K562 (cell line): ENCODE measurements around the gene FKBP1B. TPM values are rescaled to one million over a fixed set of nuclear protein-coding genes. Genes with fewer than 3 reads are reported as not detected.

ENCODE experiments used
- ELF4 ChIP-seq: fragments of 450-650 bp; formaldehyde crosslinking; IDR thresholded peaks from 2 replicates; pipeline ENCODE4 v1.4.0; 2022; ENCODE audit warnings: missing genetic modification characterization
- FIP1L1 ChIP-seq: fragments of 200-400 bp; formaldehyde crosslinking; IDR thresholded peaks from 2 replicates; pipeline ENCODE4 v1.6.1; 2018; ENCODE audit warnings: mild to moderate bottlenecking, low read depth, low read length; ENCODE audit not compliant: poor library complexity, severe bottlenecking
- GMEB1 ChIP-seq: fragments of 250-450 bp; sonication (Bioruptor Pico); IDR thresholded peaks from 2 replicates; pipeline ENCODE4 v1.4.0; 2020; ENCODE audit warnings: mild to moderate bottlenecking
- HDGF ChIP-seq: fragments of 450-650 bp; IDR thresholded peaks from 2 replicates; pipeline ENCODE4 v1.6.1; 2016
- HNRNPH1 ChIP-seq: fragments of 200-400 bp; formaldehyde crosslinking; optimal IDR thresholded peaks from 2 replicates; pipeline ENCODE3; 2017; ENCODE audit warnings: low read depth, mild to moderate bottlenecking, low read length, moderate library complexity
- KAT8 ChIP-seq: fragments of 450-650 bp; IDR thresholded peaks from 2 replicates; pipeline ENCODE4 v1.6.1; 2016; ENCODE audit warnings: low read depth, mild to moderate bottlenecking
- PHB ChIP-seq: fragments of 250-450 bp; sonication (Bioruptor Pico); IDR thresholded peaks from 2 replicates; pipeline ENCODE4 v1.5.0; 2021
- SMARCA5 ChIP-seq: fragments of 450-650 bp; IDR thresholded peaks from 2 replicates; pipeline ENCODE4 v1.6.1; 2016
- TAF1 ChIP-seq: IDR thresholded peaks from 2 replicates; pipeline ENCODE4 v1.6.1; 2011; ENCODE audit warnings: mild to moderate bottlenecking, low read length, moderate library complexity; ENCODE audit not compliant: insufficient read depth, control insufficient read depth, severe bottlenecking; ENCODE audit errors: extremely low read depth
- ZNF23 ChIP-seq: fragments of 250-450 bp; sonication (Bioruptor Pico); IDR thresholded peaks from 2 replicates; pipeline ENCODE4 v1.4.0; 2020; ENCODE audit warnings: mild to moderate bottlenecking
- polyA plus RNA-seq, 8 experiments: library from polyadenylated mRNA; depleted of rRNA in 4 of 8; stranded (reverse) in 5 of 8; unstranded in 3 of 8; fragments of >200 nt; fragmentation: Nextera tagmentation in 2 of 8; fragmentation: Illumina TruSeq in 1 of 8; extraction: Ambion mirVana in 2 of 8; extraction: Trizol in 1 of 8; gene quantifications; 2 replicates each; pipeline versions ENCODE4 v1.2.1 to v1.2.3, GENCODE V29; 2011 to 2014; ENCODE audit warnings: inconsistent platforms in 1 of 8, missing spikeins in 1 of 8
- total RNA-seq, 7 experiments: library from RNA; depleted of rRNA in 6 of 7; stranded (reverse); fragments of >200 nt in 6 of 7; fragmentation: Illumina TruSeq in 2 of 7; extraction: Trizol in 2 of 7; gene quantifications; 2 replicates each; pipeline versions ENCODE4 v1.2.1 to v1.2.3, GENCODE V29; 2011 to 2021; ENCODE audit warnings: low replicate concordance in 1 of 7
- TF ChIP-seq, protein P1 (sequence below), 2 experiments: fragments of 450-650 bp; IDR thresholded peaks; 2 replicates each; pipeline ENCODE4 v1.6.1; 2018; ENCODE audit warnings: mild to moderate bottlenecking in 2 of 2, low read depth in 1 of 2; ENCODE audit not compliant: partially characterized antibody in 2 of 2
- TF ChIP-seq, protein P2 (sequence below): sonication (generic); formaldehyde crosslinking; IDR thresholded peaks from 2 replicates; pipeline ENCODE4 v1.8.0; 2022; ENCODE audit warnings: missing genetic modification reagents, mild to moderate bottlenecking, moderate library complexity, borderline replicate concordance
- TF ChIP-seq, protein P3 (sequence below), 2 experiments: fragments of 450-650 bp; IDR thresholded peaks; 2 replicates each; pipeline ENCODE4 v1.6.1; 2016

The FKBP1B gene
- total and polyA plus RNA-seq, 9 of the 15 experiments (the other 6 are each of a cell fraction or from before 2014, with no cell fraction given) = 0.58 to 9.4 (median 1.6) TPM

GRCh38 chr2:24010477-24011249, 38.9 kb upstream of the FKBP1B start (continued):
- TF ChIP-seq, protein P1, sequence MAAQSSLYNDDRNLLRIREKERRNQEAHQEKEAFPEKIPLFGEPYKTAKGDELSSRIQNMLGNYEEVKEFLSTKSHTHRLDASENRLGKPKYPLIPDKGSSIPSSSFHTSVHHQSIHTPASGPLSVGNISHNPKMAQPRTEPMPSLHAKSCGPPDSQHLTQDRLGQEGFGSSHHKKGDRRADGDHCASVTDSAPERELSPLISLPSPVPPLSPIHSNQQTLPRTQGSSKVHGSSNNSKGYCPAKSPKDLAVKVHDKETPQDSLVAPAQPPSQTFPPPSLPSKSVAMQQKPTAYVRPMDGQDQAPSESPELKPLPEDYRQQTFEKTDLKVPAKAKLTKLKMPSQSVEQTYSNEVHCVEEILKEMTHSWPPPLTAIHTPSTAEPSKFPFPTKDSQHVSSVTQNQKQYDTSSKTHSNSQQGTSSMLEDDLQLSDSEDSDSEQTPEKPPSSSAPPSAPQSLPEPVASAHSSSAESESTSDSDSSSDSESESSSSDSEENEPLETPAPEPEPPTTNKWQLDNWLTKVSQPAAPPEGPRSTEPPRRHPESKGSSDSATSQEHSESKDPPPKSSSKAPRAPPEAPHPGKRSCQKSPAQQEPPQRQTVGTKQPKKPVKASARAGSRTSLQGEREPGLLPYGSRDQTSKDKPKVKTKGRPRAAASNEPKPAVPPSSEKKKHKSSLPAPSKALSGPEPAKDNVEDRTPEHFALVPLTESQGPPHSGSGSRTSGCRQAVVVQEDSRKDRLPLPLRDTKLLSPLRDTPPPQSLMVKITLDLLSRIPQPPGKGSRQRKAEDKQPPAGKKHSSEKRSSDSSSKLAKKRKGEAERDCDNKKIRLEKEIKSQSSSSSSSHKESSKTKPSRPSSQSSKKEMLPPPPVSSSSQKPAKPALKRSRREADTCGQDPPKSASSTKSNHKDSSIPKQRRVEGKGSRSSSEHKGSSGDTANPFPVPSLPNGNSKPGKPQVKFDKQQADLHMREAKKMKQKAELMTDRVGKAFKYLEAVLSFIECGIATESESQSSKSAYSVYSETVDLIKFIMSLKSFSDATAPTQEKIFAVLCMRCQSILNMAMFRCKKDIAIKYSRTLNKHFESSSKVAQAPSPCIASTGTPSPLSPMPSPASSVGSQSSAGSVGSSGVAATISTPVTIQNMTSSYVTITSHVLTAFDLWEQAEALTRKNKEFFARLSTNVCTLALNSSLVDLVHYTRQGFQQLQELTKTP (IDR thresholded peaks at IDR 0.05; ENCODE audit: low read depth in 1 of 2, partially characterized antibody in 2 of 2) = no peak
- TF ChIP-seq, protein P2, sequence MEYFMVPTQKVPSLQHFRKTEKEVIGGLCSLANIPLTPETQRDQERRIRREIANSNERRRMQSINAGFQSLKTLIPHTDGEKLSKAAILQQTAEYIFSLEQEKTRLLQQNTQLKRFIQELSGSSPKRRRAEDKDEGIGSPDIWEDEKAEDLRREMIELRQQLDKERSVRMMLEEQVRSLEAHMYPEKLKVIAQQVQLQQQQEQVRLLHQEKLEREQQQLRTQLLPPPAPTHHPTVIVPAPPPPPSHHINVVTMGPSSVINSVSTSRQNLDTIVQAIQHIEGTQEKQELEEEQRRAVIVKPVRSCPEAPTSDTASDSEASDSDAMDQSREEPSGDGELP (CRISPR knock-in tag) = peak; percentile 29; the same call in 1 of the 2 replicates
- TF ChIP-seq ZNF23 (CRISPR knock-in tag) (no peak), TAF1 (peak; percentile 37), HDGF (0 out of 2 replicates have a peak, but pooled peaks have one; percentile 57), HNRNPH1 (no peak), GMEB1 (no peak), KAT8 (no peak), ELF4 (CRISPR knock-in tag) (peak; percentile 64; the same call in 1 of the 2 replicates), SMARCA5 (no peak), FIP1L1 (peak; percentile 20), PHB (CRISPR knock-in tag) (0 out of 2 replicates have a peak, but pooled peaks have one; percentile 3)
- TF ChIP-seq, protein P3, sequence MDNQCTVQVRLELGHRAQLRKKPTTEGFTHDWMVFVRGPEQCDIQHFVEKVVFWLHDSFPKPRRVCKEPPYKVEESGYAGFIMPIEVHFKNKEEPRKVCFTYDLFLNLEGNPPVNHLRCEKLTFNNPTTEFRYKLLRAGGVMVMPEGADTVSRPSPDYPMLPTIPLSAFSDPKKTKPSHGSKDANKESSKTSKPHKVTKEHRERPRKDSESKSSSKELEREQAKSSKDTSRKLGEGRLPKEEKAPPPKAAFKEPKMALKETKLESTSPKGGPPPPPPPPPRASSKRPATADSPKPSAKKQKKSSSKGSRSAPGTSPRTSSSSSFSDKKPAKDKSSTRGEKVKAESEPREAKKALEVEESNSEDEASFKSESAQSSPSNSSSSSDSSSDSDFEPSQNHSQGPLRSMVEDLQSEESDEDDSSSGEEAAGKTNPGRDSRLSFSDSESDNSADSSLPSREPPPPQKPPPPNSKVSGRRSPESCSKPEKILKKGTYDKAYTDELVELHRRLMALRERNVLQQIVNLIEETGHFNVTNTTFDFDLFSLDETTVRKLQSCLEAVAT (IDR thresholded peaks at IDR 0.05) = no peak
